H1 (cell line): Measurements from ENCODE around the gene FGF14. TPM values are rescaled to one million over a fixed set of nuclear protein-coding genes. Genes with fewer than 3 reads are reported as not detected.

Experiments
- CTCF ChIA-PET: fragments of 300-600 bp; sonication (Branson Sonifier 250); formaldehyde crosslinking; loops from one replicate; lab custom pipeline; 2021; ENCODE audit not compliant: partially characterized antibody; lab: Charles Lee
- POLR2A ChIA-PET: fragments of 300-600 bp; sonication (Branson Sonifier 250); formaldehyde crosslinking; loops from one replicate; lab custom pipeline; 2021; ENCODE audit warnings: inconsistent platforms; ENCODE audit not compliant: partially characterized antibody; lab: Charles Lee
- DNase-seq, 2 experiments: peaks; one replicate each; pipeline versions ENCODE4 v3.0.0 to v3.0.0-alpha.2; 2010 to 2022; ENCODE audit warnings: low spot score in 2 of 2, low read depth in 1 of 2, mixed read lengths in 1 of 2
- FAIRE-seq: peaks from 2 replicates; lab custom pipeline; 2011; peaks lifted over from hg19 to GRCh38; lab: Jason Lieb, UNC
- H2AFZ ChIP-seq: 2 replicates; pipeline ENCODE4 v1.8.1; 2012; ENCODE audit warnings: low read length, inconsistent platforms
- H2AK5ac ChIP-seq: 2 replicates; pipeline ENCODE4 v1.6.1; 2013; ENCODE audit warnings: low read depth, low read length
- H2BK120ac ChIP-seq: replicated peaks from 2 replicates; pipeline ENCODE3; 2013; ENCODE audit warnings: low read depth, low read length, inconsistent platforms
- H2BK12ac ChIP-seq: 2 replicates; pipeline ENCODE4 v1.6.1; 2013; ENCODE audit warnings: low read depth, low read length
- H2BK15ac ChIP-seq: 2 replicates; pipeline ENCODE4 v1.6.1; 2013; ENCODE audit warnings: low read length
- H2BK20ac ChIP-seq: 2 replicates; pipeline ENCODE4 v1.6.1; 2013; ENCODE audit warnings: low read length
- H2BK5ac ChIP-seq: 2 replicates; pipeline ENCODE4 v1.6.1; 2013; ENCODE audit warnings: low read depth, low read length
- H3K14ac ChIP-seq: 2 replicates; pipeline ENCODE4 v1.6.1; 2013; ENCODE audit warnings: inconsistent platforms; ENCODE audit not compliant: insufficient read length
- H3K18ac ChIP-seq: 2 replicates; pipeline ENCODE4 v1.6.1; 2013; ENCODE audit warnings: low read length; ENCODE audit errors: extremely low read depth
- H3K23ac ChIP-seq: 2 replicates; pipeline ENCODE4 v1.6.1; 2013; ENCODE audit warnings: inconsistent platforms; ENCODE audit not compliant: insufficient read length
- H3K23me2 ChIP-seq: 2 replicates; pipeline ENCODE4 v1.6.1; 2013; ENCODE audit warnings: low read depth, low read length
- H3K27ac ChIP-seq: 2 replicates; pipeline ENCODE4 v1.6.1; 2011; ENCODE audit warnings: low read depth, low read length, inconsistent platforms
- H3K27me3 ChIP-seq, 4 experiments: replicated peaks in 1 of 4; 1 replicate in 1 of 4; 2 replicates in 3 of 4; pipeline versions ENCODE4 v1.6.1 to v1.8.1; 2011 to 2013; ENCODE audit warnings: low read length in 3 of 4, mild to moderate bottlenecking in 3 of 4, inconsistent platforms in 2 of 4, mixed read lengths in 2 of 4, moderate library complexity in 1 of 4; ENCODE audit not compliant: control insufficient read depth in 3 of 4, insufficient read depth in 3 of 4; ENCODE audit errors: extremely low read depth in 1 of 4
- H3K36me3 ChIP-seq, 4 experiments: 2 replicates each; pipeline versions ENCODE4 v1.6.1 to v1.8.1; 2011 to 2013; ENCODE audit warnings: mild to moderate bottlenecking in 4 of 4, low read length in 3 of 4, moderate library complexity in 2 of 4, control low read depth in 1 of 4, inconsistent platforms in 1 of 4; ENCODE audit not compliant: insufficient read depth in 4 of 4, control insufficient read depth in 2 of 4
- H3K4ac ChIP-seq: replicated peaks from 2 replicates; pipeline ENCODE3; 2013; ENCODE audit warnings: low read length, low read depth, mixed read lengths, inconsistent platforms; ENCODE audit not compliant: insufficient read length
- H3K4me1 ChIP-seq, 4 experiments: replicated peaks in 1 of 4; 1 replicate in 1 of 4; 2 replicates in 3 of 4; pipeline versions ENCODE4 v1.6.1 to v1.8.1; 2011 to 2013; ENCODE audit warnings: low read length in 3 of 4, inconsistent platforms in 2 of 4, mixed read lengths in 1 of 4; ENCODE audit not compliant: insufficient read depth in 4 of 4, control insufficient read depth in 3 of 4
- H3K4me2 ChIP-seq, 2 experiments: 2 replicates each; pipeline versions ENCODE4 v1.6.1 to v1.8.1; 2011 to 2013; ENCODE audit warnings: low read depth in 2 of 2, low read length in 2 of 2, control low read depth in 1 of 2, inconsistent platforms in 1 of 2, mild to moderate bottlenecking in 1 of 2; ENCODE audit not compliant: insufficient read depth in 1 of 2
- H3K4me3 ChIP-seq, 4 experiments: fragments of 200-600, 300-600 bp in 1 of 4; sonication (generic), shearing (Covaris generic), sonication (Bioruptor Twin) in 1 of 4; 2 replicates each; pipeline versions ENCODE4 v1.5.1 to v1.8.1; 2011 to 2016; ENCODE audit warnings: low read length in 4 of 4, low read depth in 3 of 4, control low read depth in 2 of 4, inconsistent platforms in 2 of 4, mild to moderate bottlenecking in 2 of 4, mixed read lengths in 1 of 4, moderate library complexity in 1 of 4; ENCODE audit not compliant: insufficient read depth in 2 of 4; ENCODE audit errors: extremely low read depth in 1 of 4
- H3K56ac ChIP-seq: replicated peaks from 2 replicates; pipeline ENCODE3; 2013; ENCODE audit warnings: low read depth, mild to moderate bottlenecking, mixed read lengths, low read length, inconsistent platforms; ENCODE audit not compliant: insufficient read length
- H3K79me1 ChIP-seq: 2 replicates; pipeline ENCODE4 v1.6.1; 2013; ENCODE audit warnings: low read depth, low read length, control low read depth
- H3K79me2 ChIP-seq, 2 experiments: 2 replicates each; pipeline versions ENCODE4 v1.6.1 to v1.8.1; 2012 to 2013; ENCODE audit warnings: low read length in 2 of 2, mild to moderate bottlenecking in 2 of 2, inconsistent platforms in 1 of 2; ENCODE audit not compliant: insufficient read depth in 2 of 2, control insufficient read depth in 1 of 2
- H3K9ac ChIP-seq, 4 experiments: replicated peaks in 1 of 4; 1 replicate in 1 of 4; 2 replicates in 3 of 4; pipeline versions ENCODE4 v1.6.1 to v1.8.1; 2011 to 2013; ENCODE audit warnings: low read depth in 3 of 4, low read length in 3 of 4, control low read depth in 2 of 4, mild to moderate bottlenecking in 2 of 4, moderate library complexity in 2 of 4, inconsistent platforms in 1 of 4; ENCODE audit errors: extremely low read depth in 1 of 4
- H3K9me3 ChIP-seq, 2 experiments: 2 replicates each; pipeline versions ENCODE4 v1.6.1 to v1.8.1; 2012 to 2013; ENCODE audit warnings: mild to moderate bottlenecking in 2 of 2, moderate library complexity in 2 of 2, control low read depth in 1 of 2, inconsistent platforms in 1 of 2, low read depth in 1 of 2, low read length in 1 of 2, mixed read lengths in 1 of 2; ENCODE audit not compliant: insufficient read depth in 2 of 2
- H4K20me1 ChIP-seq, 2 experiments: replicated peaks in 1 of 2; 2 replicates each; pipeline versions ENCODE3 to v1.8.1; 2011 to 2013; ENCODE audit warnings: inconsistent platforms in 2 of 2, low read length in 2 of 2, mild to moderate bottlenecking in 1 of 2; ENCODE audit not compliant: insufficient read depth in 2 of 2, control insufficient read depth in 1 of 2
- H4K5ac ChIP-seq: 2 replicates; pipeline ENCODE4 v1.6.1; 2013; ENCODE audit warnings: low read length, low read depth, mixed read lengths, inconsistent platforms; ENCODE audit not compliant: insufficient read length
- H4K8ac ChIP-seq: 2 replicates; pipeline ENCODE4 v1.8.0; 2013; ENCODE audit warnings: mild to moderate bottlenecking, moderate library complexity, low read length, inconsistent platforms; ENCODE audit not compliant: insufficient read depth; ENCODE audit errors: extremely low read depth
- H4K91ac ChIP-seq: replicated peaks from 2 replicates; pipeline ENCODE3; 2013; ENCODE audit warnings: low read length, mixed read lengths, inconsistent platforms; ENCODE audit not compliant: insufficient read length
- ASH2L ChIP-seq: fragments of 200-600, 300-600 bp; sonication (generic); IDR thresholded peaks from one replicate; pipeline ENCODE4 v1.7.1; 2017; ENCODE audit warnings: low read length
- ATF3 ChIP-seq: IDR thresholded peaks from 2 replicates; pipeline ENCODE4 v1.6.1; 2011; ENCODE audit warnings: low read depth, mild to moderate bottlenecking, low read length; ENCODE audit not compliant: insufficient read depth
- HDAC2 ChIP-seq, 2 experiments: fragments of 300-600 bp in 1 of 2; sonication (generic) in 1 of 2; IDR thresholded peaks; 2 replicates each; pipeline ENCODE4 v1.6.1; 2011 to 2012; ENCODE audit warnings: low read depth in 2 of 2, low read length in 2 of 2, mild to moderate bottlenecking in 2 of 2, moderate library complexity in 2 of 2, borderline replicate concordance in 1 of 2, inconsistent platforms in 1 of 2
- MAX ChIP-seq: IDR thresholded peaks from 2 replicates; pipeline ENCODE4 v1.6.1; 2012; ENCODE audit warnings: inconsistent platforms
- POLR2AphosphoS5 ChIP-seq: IDR thresholded peaks from 2 replicates; pipeline ENCODE4 v1.6.1; 2011; ENCODE audit warnings: low read depth, low read length
- SP1 ChIP-seq: IDR thresholded peaks from 2 replicates; pipeline ENCODE4 v1.6.1; 2011; ENCODE audit warnings: low read depth, low read length
- TBP ChIP-seq: IDR thresholded peaks from 2 replicates; pipeline ENCODE4 v1.6.1; 2011; ENCODE audit warnings: low read depth, low read length, improper control_type of control experiment
- TEAD4 ChIP-seq: IDR thresholded peaks from 2 replicates; pipeline ENCODE4 v1.6.1; 2012; ENCODE audit warnings: low read depth, low read length, inconsistent platforms, mixed read lengths
- WGBS, 2 experiments: shearing (Covaris generic) in 1 of 2; methylation state at CpG; one replicate each; pipeline versions ENCODE4 v1.1.6 to v1.1.7; 2013 to 2015; ENCODE audit warnings: low lambda C conversion rate in 2 of 2, mixed read lengths in 2 of 2, inconsistent platforms in 1 of 2, low coverage in 1 of 2, missing lambda C conversion rate in 1 of 2; ENCODE audit not compliant: insufficient replicate concordance in 2 of 2, insufficient coverage in 1 of 2, insufficient read length in 1 of 2; ENCODE audit errors: extremely low coverage in 1 of 2, missing lambda C conversion rate in 1 of 2; 5-methylcytosine and 5-hydroxymethylcytosine counted together
- polyA plus RNA-seq, 7 experiments: library from polyadenylated mRNA; depleted of rRNA in 3 of 7; stranded (reverse) in 5 of 7; unstranded in 2 of 7; fragments of >200 nt in 5 of 7; fragments of 200-250 nt in 2 of 7; gene quantifications; 1 replicate in 5 of 7; 2 replicates in 1 of 7; 4 replicates in 1 of 7; pipeline versions ENCODE4 v1.2.1 to v1.2.3, GENCODE V29; 2011 to 2013; ENCODE audit warnings: missing spikeins in 2 of 7, mixed read lengths in 2 of 7
- total RNA-seq: library from RNA; stranded (reverse); fragmentation: NEBNext Ultra II Directional; extraction: Animal tissue kit (Norgen Biotek cat#: 25700); gene quantifications from 2 replicates; pipeline ENCODE4 v1.2.1, GENCODE V29; 2021

The FGF14 gene
- total and polyA plus RNA-seq, 2 of the 8 experiments (the other 6 are each of a cell fraction or from before 2014, with no cell fraction given) = 0.05 to 0.58 TPM

GRCh38 chr13:102100234-102100633, 301.6 kb downstream of the FGF14 start:
- no peaks in the 10 kb centered on the region for H3K27me3 ChIP-seq
- ChIA-PET CTCF (interaction anchor here (1.0 to 1.4 kb wide), 4 partner anchors 9 to 42 kb away, joined by 3 to 5 read pairs (median 4); no protein-coding TSS in a partner anchor), POLR2A (no interaction called here)
- no peak overlapping the region for H3K23ac ChIP-seq
- H3K4me2 ChIP-seq = no peak overlapping the region
- no peaks in the 10 kb centered on the region for H3K36me3 ChIP-seq
- no peak overlapping the region for H2BK120ac ChIP-seq
- DNase-seq (no peak), FAIRE-seq (no peak)
- H2BK12ac ChIP-seq = no peak overlapping the region
- no peak overlapping the region for H4K5ac ChIP-seq
- no peak overlapping the region for H3K18ac ChIP-seq
- no peaks in the 10 kb centered on the region for H3K4me1 ChIP-seq
- no peak overlapping the region for H2BK20ac ChIP-seq
- no peak overlapping the region for H2AK5ac ChIP-seq
- H3K23me2 ChIP-seq = no peaks in the 10 kb centered on the region; the same call in 1 of the 2 replicates
- H3K4me3 ChIP-seq = no peak overlapping the region
- no peaks in the 10 kb centered on the region for H3K79me2 ChIP-seq
- no peaks in the 10 kb centered on the region for H4K20me1 ChIP-seq
- H2BK5ac ChIP-seq = no peak overlapping the region
- H3K79me1 ChIP-seq = no peaks in the 10 kb centered on the region
- no peak overlapping the region for H3K56ac ChIP-seq
- no peak overlapping the region for H4K8ac ChIP-seq
- H2BK15ac ChIP-seq = no peak overlapping the region
- no peaks in the 10 kb centered on the region for H3K9me3 ChIP-seq
- H3K9ac ChIP-seq = no peak overlapping the region
- no peak overlapping the region for H3K4ac ChIP-seq
- 87% methylated on average over 3 of the region's 3 CpGs; no CpG with 5 or more reads in 1 of the 2 experiments for WGBS, 2 experiments
- H4K91ac ChIP-seq = no peak overlapping the region
- no peak overlapping the region; the same call in 1 of the 2 replicates for H2AFZ ChIP-seq
- no peak overlapping the region for H3K14ac ChIP-seq
- no peak overlapping the region for H3K27ac ChIP-seq
- TF ChIP-seq ATF3 = no peak
- no peak for TF ChIP-seq SP1
- TF ChIP-seq POLR2AphosphoS5 = no peak
- TF ChIP-seq ASH2L = no peak
- TF ChIP-seq HDAC2 (IDR thresholded peaks at IDR 0.05; ENCODE audit: borderline replicate concordance in 1 of 2, low read depth in 2 of 2, low read length in 2 of 2) = no peak
- no peak for TF ChIP-seq MAX
- no peak for TF ChIP-seq TEAD4
- no peak for TF ChIP-seq TBP
